Ovary (tissue), 10 donors: Measurements from ENCODE around the gene RPL3. TPM values are rescaled to one million over a fixed set of nuclear protein-coding genes. Genes with fewer than 3 reads are reported as not detected.
A peak's percentile ranks its signal among the peaks of the same experiment; 100 is the strongest.

Source experiments
- DNase-seq, 5 donors: peaks; one replicate each; pipeline ENCODE4 v3.0.0-alpha.2; 2019 to 2020
- H3K27ac ChIP-seq, 2 donors: fragments of 200-600 bp; one replicate each; pipeline versions ENCODE4 v1.5.1 to v1.8.0; 2019 to 2022
- H3K27me3 ChIP-seq: fragments of 200-600 bp; one replicate; pipeline ENCODE4 v1.8.0; 2022
- H3K36me3 ChIP-seq: fragments of 200-600 bp; sonication (generic); one replicate; pipeline ENCODE4 v1.5.1; 2019
- H3K4me1 ChIP-seq: one replicate; pipeline ENCODE4 v1.8.1; 2013; ENCODE audit warnings: mild to moderate bottlenecking, moderate library complexity; ENCODE audit not compliant: insufficient read depth
- H3K4me3 ChIP-seq: fragments of 200-600 bp; sonication (generic); one replicate; pipeline ENCODE4 v1.5.1; 2017
- H3K9me3 ChIP-seq, 2 donors: fragments of 200-600 bp in 1 of 2; sonication (generic) in 1 of 2; one replicate each; pipeline versions ENCODE4 v1.5.1 to v1.8.1; 2013 to 2019; ENCODE audit warnings: mild to moderate bottlenecking in 1 of 2, moderate library complexity in 1 of 2
- CTCF ChIP-seq, 3 donors: fragments of 450-650 bp in 2 of 3; fragments of 200-600 bp in 1 of 3; IDR thresholded peaks; one replicate each; pipeline versions ENCODE4 v1.5.1 to v1.8.0; 2016 to 2022; ENCODE audit warnings: antibody characterized with exemption in 3 of 3, mild to moderate bottlenecking in 1 of 3
- EP300 ChIP-seq: sonication (generic); formaldehyde crosslinking; IDR thresholded peaks from one replicate; pipeline ENCODE4 v1.6.1; 2017; ENCODE audit warnings: antibody characterized with exemption
- POLR2A ChIP-seq: fragments of 450-650 bp; IDR thresholded peaks from one replicate; pipeline ENCODE4 v1.6.1; 2017; ENCODE audit warnings: antibody characterized with exemption, mild to moderate bottlenecking, moderate library complexity
- WGBS, 3 donors: extraction: QIAGEN DNeasy Blood & Tissue Kit in 1 of 3; methylation state at CpG; one replicate each; pipeline versions ENCODE4 v1.1.5 to v1.1.7; 2013 to 2017; 5-methylcytosine and 5-hydroxymethylcytosine counted together
- intact Hi-C, 4 donors: fragments of 100-400 bp; cut with DNase I; formaldehyde crosslinking; loops; one replicate each; pipeline versions ENCODE4 v1.11.0 to v1.15.1; 2022 to 2023
- long read RNA-seq, 3 donors: library from polyadenylated mRNA in 2 of 3; unstranded in 2 of 3; transcript quantifications; one replicate each; pipeline ENCODE4 v2.0.0 and lab custom pipeline, GENCODE V29; 2021 to 2026
- polyA plus RNA-seq, 2 donors: library from polyadenylated mRNA; stranded (reverse); fragments of 200-250 nt in 1 of 2; fragments of 350-450 nt in 1 of 2; fragmentation: Illumina TruSeq in 1 of 2; extraction: RNeasy Lipid Tissue Mini Kit (QIAGEN cat#74804) in 1 of 2; gene quantifications; one replicate each; pipeline ENCODE4 v1.2.3, GENCODE V29; 2013 to 2014
- total RNA-seq, 7 donors: library from RNA; depleted of rRNA in 2 of 7; stranded (reverse); fragments of >200 nt in 2 of 7; fragmentation: NEBNext Ultra II Directional in 3 of 7; extraction: Animal tissue kit (Norgen Biotek cat#: 25700) in 3 of 7; gene quantifications; one replicate each; pipeline versions ENCODE4 v1.1.0 to v1.2.4, GENCODE V29; 2016 to 2023
- donor health status: DM: no; HTN: no; CAD: no; lungs with moderate emphysema.
- donor health status: DM: no; HTN: no; CAD: no.
- donor health status: Bipolar disorder and iron deficiency.
- donor health status: DM: yes; HTN: yes; CAD: no.
- donor health status: DM: no; HTN: no; CAD: no.
- donor health status: DM: yes; HTN: yes; CAD: no.

RPL3 gene
- total RNA-seq (1,000 to 10,000 TPM; 3,686 to 6,016 (median 4,727) TPM), polyA plus RNA-seq (1,000 to 10,000 TPM; 3,441 to 7,258 TPM)
- long read RNA-seq, donor 1, transcript RPL3-210 (2 exons, 616 nt) = minor isoform, 7 of 44,273 reads
- long read RNA-seq, donor 1, transcript RPL3-202 (9 exons, 1,289 nt) = minor isoform, 2,076 of 44,273 reads
- long read RNA-seq, donor 1, transcript RPL3-201 (10 exons, 1,442 nt) = major isoform, 40,825 of 44,273 reads
- long read RNA-seq, donor 1, partial matches to known transcripts = 514 of 44,273 reads
- long read RNA-seq, donor 1, other reads (novel, unspliced or antisense) = 851 of 44,273 reads
- long read RNA-seq, donor 2, transcript RPL3-202 (9 exons, 1,289 nt) = minor isoform, 174 of 2,177 reads
- long read RNA-seq, donor 2, transcript RPL3-201 (10 exons, 1,442 nt) = major isoform, 1,658 of 2,177 reads
- long read RNA-seq, donor 2, transcript RPL3-209 (2 exons, 767 nt) = minor isoform, 12 of 2,177 reads
- long read RNA-seq, donor 2, transcript RPL3-217 (3 exons, 827 nt) = minor isoform, 22 of 2,177 reads
- long read RNA-seq, donor 2, partial matches to known transcripts = 250 of 2,177 reads
- long read RNA-seq, donor 2, other reads (novel, unspliced or antisense) = 51 of 2,177 reads
- long read RNA-seq, donor 3, transcript RPL3-201 (10 exons, 1,442 nt) = major isoform, 10,451 of 11,152 reads
- long read RNA-seq, donor 3, transcript RPL3-202 (9 exons, 1,289 nt) = minor isoform, 320 of 11,152 reads
- long read RNA-seq, donor 3, transcript RPL3-210 (2 exons, 616 nt) = minor isoform, 45 of 11,152 reads
- long read RNA-seq, donor 3, partial matches to known transcripts = 137 of 11,152 reads
- long read RNA-seq, donor 3, other reads (novel, unspliced or antisense) = 199 of 11,152 reads

GRCh38 chr22:39319284-39320022, at the start of gene RPL3:
RPL3 (minus strand) TSS chr22:39319623; CDS start chr22:39319597, 26 bp downstream.
- peak; percentile 95 to 99 (median 98) for DNase-seq
- peak; percentile 74 for TF ChIP-seq EP300
- TF ChIP-seq CTCF (IDR thresholded peaks at IDR 0.05) = peak in 2 of 3 donors; percentile 33 to 51
- TF ChIP-seq POLR2A = peak; percentile 92
- peak within 1 kb of the TSS; percentile 83 for H3K4me3 ChIP-seq

GRCh38 chr22:39369186-39369585, 49.8 kb upstream of the RPL3 start:
- H3K4me1 ChIP-seq = peaks cover 3% of the 10 kb centered on the region
- no peak for TF ChIP-seq POLR2A
- no peak for TF ChIP-seq EP300
- TF ChIP-seq CTCF (IDR thresholded peaks at IDR 0.05) = no peak
- H3K27me3 ChIP-seq = no peaks in the 10 kb centered on the region
- no peaks in the 10 kb centered on the region for H3K36me3 ChIP-seq
- no peaks in the 10 kb centered on the region for H3K9me3 ChIP-seq
- H3K27ac ChIP-seq = no peak overlapping the region
- no peak overlapping the region for H3K4me3 ChIP-seq
- 85 to 89% (median 88%) methylated on average over 6 of the region's 6 CpGs for whole genome bisulfite sequencing, 3 donors
- intact Hi-C loops = no loop called here
- no peak for DNase-seq

More at GRCh38 chr22:39319284-39320022, at the start of gene RPL3:
- Histone ChIP-seq H3K4me1 (peaks cover 11% of the 10 kb centered on the region), H3K27ac (peak within 1 kb of the TSS; percentile 88 to 93), H3K36me3 (no peaks in the 10 kb centered on the region), H3K27me3 (no peaks in the 10 kb centered on the region), H3K9me3 (no peaks in the 10 kb centered on the region)
- intact Hi-C loops = loop anchor here (5.0 to 10.0 kb wide), 6 partner anchors 167 to 447 kb away; partner anchors contain the start of genes ATF4 (in 3 of the 4), CBX6 (in 1 of the 4), CBX7 (in 1 of the 4) and MIEF1 (in 1 of the 4)
- WGBS, 3 donors = 0 to 1% (median 0%) methylated on average over 64 to 65 of the region's 65 CpGs

GRCh38 chr22:39368461-39368911, 49.1 kb upstream of the RPL3 start:
- TF ChIP-seq POLR2A (no peak), CTCF (IDR thresholded peaks at IDR 0.05) (no peak), EP300 (no peak)
- WGBS, 3 donors = 62 to 64% (median 64%) methylated on average over 9 of the region's 9 CpGs
- Histone ChIP-seq H3K27ac (no peak overlapping the region), H3K36me3 (no peaks in the 10 kb centered on the region), H3K4me1 (peaks cover 8% of the 10 kb centered on the region), H3K4me3 (no peak overlapping the region), H3K9me3 (no peaks in the 10 kb centered on the region), H3K27me3 (no peaks in the 10 kb centered on the region)
- no peak for DNase-seq
- intact Hi-C loops = no loop called here

GRCh38 chr22:39367035-39367434, 47.6 kb upstream of the RPL3 start:
- no peak for TF ChIP-seq CTCF (IDR thresholded peaks at IDR 0.05)
- TF ChIP-seq POLR2A = no peak
- no peak for TF ChIP-seq EP300
- intact Hi-C loops = no loop called here
- no peak for DNase-seq
- H3K4me3 ChIP-seq = no peak overlapping the region
- no peaks in the 10 kb centered on the region for H3K27me3 ChIP-seq
- H3K27ac ChIP-seq = no peak overlapping the region
- H3K9me3 ChIP-seq = no peaks in the 10 kb centered on the region
- H3K4me1 ChIP-seq = peaks cover 14% of the 10 kb centered on the region
- no peaks in the 10 kb centered on the region for H3K36me3 ChIP-seq
- 80 to 86% (median 81%) methylated on average over 9 of the region's 9 CpGs for WGBS, 3 donors
